Activated CD4-positive, alpha-beta T cell treated with anti-CD3 and anti-CD28 coated beads for 36 hours (primary cell): ENCODE data around the gene BABAM2. TPM values are rescaled to one million over a fixed set of nuclear protein-coding genes. Genes with fewer than 3 reads are reported as not detected.

Source experiments
- ATAC-seq: fragments of 200-7000 bp; cut with Tn5 transposase; one replicate; pipeline ENCODE4 v1.10.0; 2021; ENCODE audit warnings: mild to moderate bottlenecking, moderate library complexity
- CTCF ChIA-PET: fragments of 350-600 bp; sonication (Branson Sonifier 250); formaldehyde crosslinking; loops from one replicate; lab custom pipeline; 2021; ENCODE audit warnings: antibody characterized with exemption; lab: Charles Lee
- POLR2A ChIA-PET: fragments of 350-600 bp; sonication (Branson Sonifier 250); formaldehyde crosslinking; loops from one replicate; lab custom pipeline; 2021; ENCODE audit warnings: antibody characterized with exemption, inconsistent platforms; lab: Charles Lee
- DNase-seq: peaks from one replicate; pipeline ENCODE4 v3.0.0-alpha.2; 2020
- H3K27ac Mint-ChIP-seq: one replicate; pipeline ENCODE4 v1.8.0; 2021; ENCODE audit warnings: mixed read lengths
- H3K27me3 Mint-ChIP-seq: one replicate; pipeline ENCODE4 v1.8.0; 2021; ENCODE audit warnings: mixed read lengths
- H3K36me3 Mint-ChIP-seq: one replicate; pipeline ENCODE4 v1.8.0; 2021; ENCODE audit warnings: low read depth, mixed read lengths
- H3K4me1 Mint-ChIP-seq: one replicate; pipeline ENCODE4 v1.8.0; 2021; ENCODE audit warnings: mixed read lengths
- H3K4me3 Mint-ChIP-seq: one replicate; pipeline ENCODE4 v1.8.0; 2021; ENCODE audit warnings: mild to moderate bottlenecking, moderate library complexity, mixed read lengths
- H3K9me3 Mint-ChIP-seq: one replicate; pipeline ENCODE4 v1.8.0; 2021; ENCODE audit warnings: low read depth, mixed read lengths
- intact Hi-C, 2 experiments: fragments of 100-400 bp; cut with DNase I in 1 of 2; cut with micrococcal nuclease in 1 of 2; formaldehyde crosslinking; loops; one replicate each; pipeline versions ENCODE4 v1.14.2 to v1.15.1; 2022 to 2024; cut with DNase I, micrococcal nuclease
- total RNA-seq, 2 experiments: library from RNA; stranded (reverse); gene quantifications; one replicate each; pipeline ENCODE4 v1.2.3, GENCODE V29; 2021

Gene BABAM2
- total RNA-seq, 2 experiments from 2014 or later = 58.4 to 81.1 TPM

DNA sequence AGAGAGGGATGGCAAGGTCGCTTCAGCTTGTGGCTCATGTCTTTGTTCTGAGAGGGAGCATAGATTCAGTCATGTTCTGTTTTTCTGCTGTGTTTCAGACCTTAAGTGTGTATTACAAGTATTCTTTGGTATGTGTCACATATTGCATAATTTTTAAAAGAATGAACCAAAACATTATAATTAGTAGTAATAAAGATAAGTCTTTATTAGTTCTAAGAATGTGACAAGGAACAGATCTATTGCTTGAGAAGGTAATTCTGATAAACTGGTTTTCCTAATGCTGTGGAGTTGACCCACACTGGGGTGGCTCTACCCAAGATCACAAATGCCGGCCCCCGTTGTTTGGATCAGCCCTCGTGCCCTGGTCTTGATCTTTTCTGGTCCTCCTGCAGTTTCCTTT lies 377.9 kb downstream of the BABAM2 start:
- no peaks in the 10 kb centered on the region for H3K9me3 Mint-ChIP-seq
- ChIA-PET CTCF (interaction anchor here (0.8 kb wide), 1 partner anchor 30 kb away, joined by 3 read pairs; no protein-coding TSS in a partner anchor), POLR2A (no interaction called here)
- intact Hi-C loops = no loop called here
- peaks cover 6% of the 10 kb centered on the region for H3K36me3 Mint-ChIP-seq
- DNase-seq (no peak), ATAC-seq (no peak)
- no peak overlapping the region for H3K4me3 Mint-ChIP-seq
- no peak overlapping the region for H3K27ac Mint-ChIP-seq
- H3K27me3 Mint-ChIP-seq = no peaks in the 10 kb centered on the region
- H3K4me1 Mint-ChIP-seq = peaks cover 26% of the 10 kb centered on the region

DNA sequence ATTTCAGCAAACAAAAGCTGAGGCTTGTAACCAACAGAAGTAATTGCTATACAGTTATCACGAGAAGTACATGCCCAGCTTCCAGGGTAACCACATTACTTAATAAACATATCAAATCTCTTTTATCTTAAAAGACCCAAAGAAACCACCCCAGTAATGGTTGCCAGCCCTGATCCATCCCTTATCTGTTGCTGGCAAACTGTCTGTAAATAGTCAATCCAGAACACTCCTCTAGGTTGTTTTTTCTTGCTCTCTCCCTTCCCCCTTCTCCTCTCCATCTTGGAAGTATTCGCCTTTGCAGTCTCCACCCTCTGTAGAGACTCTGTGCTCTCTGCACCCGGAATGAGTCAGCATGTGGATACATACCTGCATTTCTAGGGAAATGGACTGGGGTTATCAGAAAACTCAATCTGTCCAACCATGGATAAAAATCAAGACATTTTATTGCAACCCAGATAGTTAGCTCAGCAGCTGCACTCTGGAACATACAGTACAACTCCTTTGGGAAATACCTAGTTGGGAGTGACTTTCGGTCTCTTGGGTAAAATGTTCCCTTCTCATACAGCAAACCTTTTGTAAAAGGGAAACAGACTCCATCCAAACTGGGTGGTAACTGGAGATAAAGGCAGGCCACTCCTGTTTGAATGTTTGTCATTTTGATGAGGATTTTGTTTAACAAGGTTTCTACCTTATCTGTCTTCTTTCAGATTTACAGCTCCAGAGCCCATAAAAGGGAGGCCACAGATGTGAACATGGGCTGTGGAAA lies 378.7 kb downstream of the BABAM2 start:
- ChIA-PET POLR2A (no interaction called here), CTCF (interaction anchor here (0.6 to 1.3 kb wide), 2 partner anchors 119 to 738 kb away, joined by 3 to 4 read pairs; no protein-coding TSS in a partner anchor)
- DNase-seq (no peak), ATAC-seq (no peak)
- no peak overlapping the region for H3K4me3 Mint-ChIP-seq
- peaks cover 29% of the 10 kb centered on the region for H3K4me1 Mint-ChIP-seq
- no peaks in the 10 kb centered on the region for H3K9me3 Mint-ChIP-seq
- H3K27ac Mint-ChIP-seq = no peak overlapping the region
- H3K27me3 Mint-ChIP-seq = no peaks in the 10 kb centered on the region
- H3K36me3 Mint-ChIP-seq = peaks cover 10% of the 10 kb centered on the region
- intact Hi-C loops = no loop called here

DNA sequence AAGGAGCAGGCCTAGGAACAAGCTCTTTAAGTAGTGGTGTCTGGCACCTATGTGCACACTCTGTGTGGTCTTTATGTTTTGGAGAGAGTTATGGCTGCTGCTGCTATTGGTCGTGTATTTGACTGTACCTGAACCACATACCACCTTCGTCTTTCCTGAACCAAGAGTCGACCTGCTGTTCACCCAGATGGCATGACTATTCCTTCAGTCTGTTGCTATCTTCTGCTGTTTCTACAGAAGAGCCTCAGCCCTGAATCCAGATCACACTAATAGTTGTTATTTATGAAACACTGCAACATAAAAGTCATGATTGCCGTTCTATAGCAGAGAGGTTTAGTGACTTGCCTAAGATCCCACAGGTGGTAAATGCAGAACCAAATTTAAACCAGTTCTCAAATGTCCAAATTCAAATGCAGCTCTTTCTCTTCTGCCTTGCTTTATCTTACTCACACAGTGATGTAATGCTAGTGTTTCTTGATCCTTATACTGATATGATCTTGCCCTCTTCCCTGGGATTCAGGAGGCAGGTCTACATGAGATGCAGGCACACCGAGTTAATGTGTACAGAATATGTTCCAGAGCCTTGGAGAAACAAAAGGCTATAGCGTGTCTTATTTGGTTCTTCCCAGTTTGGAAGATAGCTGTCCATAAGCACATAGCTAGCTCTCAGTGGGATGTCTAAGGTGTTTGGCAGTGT lies 380.1 kb downstream of the BABAM2 start:
- Mint-ChIP-seq H3K9me3 (no peaks in the 10 kb centered on the region), H3K27ac (no peak overlapping the region), H3K27me3 (no peaks in the 10 kb centered on the region), H3K36me3 (peaks cover 11% of the 10 kb centered on the region), H3K4me1 (peaks cover 43% of the 10 kb centered on the region), H3K4me3 (no peak overlapping the region)
- ChIA-PET POLR2A (interaction anchor here (0.6 kb wide), 1 partner anchor 29 kb away, joined by 4 read pairs; no protein-coding TSS in a partner anchor), CTCF (interaction anchor here (0.6 to 1.3 kb wide), 2 partner anchors 10 to 121 kb away, joined by 3 to 4 read pairs; no protein-coding TSS in a partner anchor)
- no peak for ATAC-seq
- no peak for DNase-seq
- intact Hi-C loops = loop anchor here (1.0 to 10.0 kb wide), 3 partner anchors 18 to 376 kb away; partner anchors contain the start of genes BABAM2 (in 1 of the 2) and RBKS (in 1 of the 2)

DNA sequence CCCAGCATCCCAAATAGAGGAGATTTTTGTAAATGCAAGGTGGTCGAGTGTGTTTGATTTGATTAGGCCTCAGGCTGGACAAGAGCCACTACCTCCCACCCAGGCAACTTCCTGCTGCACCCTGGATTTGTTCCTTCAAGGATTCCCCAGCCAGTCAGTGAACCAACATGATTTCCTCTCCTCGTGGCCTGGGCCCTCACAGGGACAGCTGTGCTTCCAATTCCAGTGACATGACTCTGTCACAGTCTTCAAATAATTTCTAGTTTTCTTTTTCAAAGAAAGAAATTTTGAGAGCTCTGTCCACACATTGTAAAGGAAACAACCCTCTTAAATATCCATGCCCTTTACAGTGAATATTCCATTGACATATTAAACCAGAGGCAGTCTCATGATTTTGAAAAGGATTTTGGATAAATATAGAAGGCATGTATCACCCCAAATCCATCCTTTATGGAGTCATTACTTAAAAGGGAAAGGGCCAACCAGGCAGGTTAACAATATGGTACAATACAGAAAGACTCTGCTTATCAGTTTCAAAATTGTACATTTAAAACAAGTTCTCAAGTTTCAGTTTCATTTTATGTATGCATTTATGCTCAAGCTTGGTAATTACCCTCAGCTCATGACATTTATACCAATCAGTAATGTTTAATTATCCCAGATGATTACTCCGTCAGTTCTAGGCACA lies 380.8 kb downstream of the BABAM2 start:
- no peak overlapping the region for H3K27ac Mint-ChIP-seq
- H3K4me1 Mint-ChIP-seq = peaks cover 51% of the 10 kb centered on the region
- ATAC-seq = peak; percentile 27
- POLR2A ChIA-PET = interaction anchor here (0.6 to 1.0 kb wide), 2 partner anchors 28 to 194 kb away, joined by 4 read pairs; no protein-coding TSS in a partner anchor
- intact Hi-C loops = loop anchor here (1.0 to 10.0 kb wide), 3 partner anchors 19 to 377 kb away; partner anchors contain the start of genes BABAM2 (in 1 of the 2) and RBKS (in 1 of the 2)
- no peaks in the 10 kb centered on the region for H3K9me3 Mint-ChIP-seq
- H3K27me3 Mint-ChIP-seq = no peaks in the 10 kb centered on the region
- H3K36me3 Mint-ChIP-seq = peaks cover 11% of the 10 kb centered on the region
- no peak overlapping the region for H3K4me3 Mint-ChIP-seq
- DNase-seq = no peak
- CTCF ChIA-PET = interaction anchor here (0.6 to 1.4 kb wide), 2 partner anchors 10 to 14 kb away, joined by 3 to 4 read pairs; no protein-coding TSS in a partner anchor

DNA sequence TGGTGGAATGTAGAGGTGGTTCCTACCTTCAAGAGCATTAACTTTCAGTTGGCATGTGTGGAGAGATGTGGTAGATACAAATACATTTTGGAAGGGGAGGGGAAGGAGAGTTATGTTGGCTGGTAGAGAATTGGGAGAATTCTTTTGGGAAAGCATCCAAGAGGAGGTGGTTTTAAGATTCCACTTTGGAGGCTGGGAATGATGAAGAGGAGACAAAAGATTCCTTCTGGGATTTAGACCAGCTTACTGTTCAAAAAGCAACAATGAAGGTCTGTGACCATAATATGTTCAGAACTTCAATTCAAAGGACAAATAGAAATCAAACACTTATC lies 381.4 kb downstream of the BABAM2 start:
- Mint-ChIP-seq H3K36me3 (peaks cover 11% of the 10 kb centered on the region), H3K4me3 (no peak overlapping the region), H3K4me1 (peaks cover 56% of the 10 kb centered on the region), H3K27me3 (no peaks in the 10 kb centered on the region), H3K27ac (no peak overlapping the region), H3K9me3 (no peaks in the 10 kb centered on the region)
- DNase-seq = no peak
- ChIA-PET POLR2A (interaction anchor here (1.0 kb wide), 1 partner anchor 194 kb away, joined by 4 read pairs; no protein-coding TSS in a partner anchor), CTCF (interaction anchor here (1.4 kb wide), 1 partner anchor 13 kb away, joined by 4 read pairs; no protein-coding TSS in a partner anchor)
- no peak for ATAC-seq
- intact Hi-C loops = loop anchor here (1.0 to 10.0 kb wide), 3 partner anchors 20 to 377 kb away; partner anchors contain the start of genes BABAM2 (in 1 of the 2) and RBKS (in 1 of the 2)

DNA sequence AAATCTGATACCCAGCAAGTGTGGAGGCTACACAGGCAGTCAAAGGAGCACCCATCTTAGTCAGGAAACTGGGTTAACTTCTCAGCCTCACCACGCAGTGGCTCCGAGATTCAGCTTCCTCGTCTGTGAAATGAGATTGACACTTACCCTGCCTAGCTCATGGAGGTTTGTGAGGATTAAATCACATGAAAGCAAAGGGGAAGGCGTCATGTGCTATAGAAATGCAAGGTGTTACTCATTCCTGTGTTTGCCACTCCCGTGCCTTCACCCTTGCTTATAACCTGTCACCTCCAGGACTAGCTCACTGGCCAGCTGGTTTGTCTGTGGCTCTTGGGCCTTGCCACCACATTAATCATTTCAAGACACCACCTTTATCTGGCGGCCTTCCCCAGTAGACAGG lies 383.2 kb downstream of the BABAM2 start:
- ChIA-PET POLR2A (no interaction called here), CTCF (interaction anchor here (0.6 to 0.9 kb wide), 2 partner anchors 105 to 519 kb away, joined by 4 read pairs; no protein-coding TSS in a partner anchor)
- Mint-ChIP-seq H3K27ac (no peak overlapping the region), H3K36me3 (peaks cover 16% of the 10 kb centered on the region), H3K27me3 (no peaks in the 10 kb centered on the region), H3K4me3 (no peak overlapping the region), H3K9me3 (no peaks in the 10 kb centered on the region), H3K4me1 (peaks cover 59% of the 10 kb centered on the region)
- DNase-seq = peak; percentile 17
- ATAC-seq = peak; percentile 10
- intact Hi-C loops = loop anchor here (5.0 to 10.0 kb wide), 2 partner anchors 194 to 379 kb away; partner anchors contain the start of genes BABAM2 (in 1 of the 2) and RBKS (in 1 of the 2)

DNA sequence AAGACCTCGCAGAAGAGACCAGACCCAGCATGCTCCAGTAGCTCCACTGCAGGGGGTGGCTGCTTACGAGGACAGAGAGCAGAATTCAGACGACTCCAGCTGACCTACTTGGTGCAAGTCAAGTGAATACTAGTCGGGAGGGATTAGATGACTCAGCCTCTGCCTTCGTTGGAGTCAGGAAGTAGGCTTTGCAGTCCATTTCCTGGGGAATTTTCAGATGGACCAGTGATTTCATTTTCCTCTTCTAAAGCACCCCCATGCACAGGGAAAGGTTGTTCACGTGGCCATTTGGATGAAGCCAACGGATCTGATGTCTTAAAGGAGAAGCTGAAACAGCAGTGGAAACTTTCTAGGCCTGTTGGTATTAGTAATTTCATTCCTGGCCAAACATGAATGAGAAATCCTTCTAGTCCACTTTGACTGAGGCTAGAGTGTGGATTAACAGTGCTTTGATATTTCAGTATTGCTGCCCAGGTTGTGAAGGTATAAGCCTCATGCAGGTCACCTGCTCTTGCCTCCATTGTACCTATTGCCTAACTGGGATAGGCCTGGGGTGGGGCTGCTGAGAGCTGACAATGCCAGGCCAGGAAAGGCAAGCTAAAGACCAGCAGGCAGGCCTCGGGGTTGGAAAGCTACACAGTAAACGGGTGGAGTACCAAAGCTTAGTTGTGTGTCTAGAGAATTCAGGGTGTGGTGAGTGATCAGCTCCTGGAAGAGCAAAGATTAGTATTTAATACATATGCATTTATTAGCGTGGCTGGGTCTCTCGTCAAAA lies 384.6 kb downstream of the BABAM2 start:
- H3K4me1 Mint-ChIP-seq = peaks cover 59% of the 10 kb centered on the region
- CTCF ChIA-PET = interaction anchor here (0.9 to 1.2 kb wide), 2 partner anchors 10 to 177 kb away, joined by 3 read pairs; no protein-coding TSS in a partner anchor
- H3K4me3 Mint-ChIP-seq = no peak overlapping the region

DNA sequence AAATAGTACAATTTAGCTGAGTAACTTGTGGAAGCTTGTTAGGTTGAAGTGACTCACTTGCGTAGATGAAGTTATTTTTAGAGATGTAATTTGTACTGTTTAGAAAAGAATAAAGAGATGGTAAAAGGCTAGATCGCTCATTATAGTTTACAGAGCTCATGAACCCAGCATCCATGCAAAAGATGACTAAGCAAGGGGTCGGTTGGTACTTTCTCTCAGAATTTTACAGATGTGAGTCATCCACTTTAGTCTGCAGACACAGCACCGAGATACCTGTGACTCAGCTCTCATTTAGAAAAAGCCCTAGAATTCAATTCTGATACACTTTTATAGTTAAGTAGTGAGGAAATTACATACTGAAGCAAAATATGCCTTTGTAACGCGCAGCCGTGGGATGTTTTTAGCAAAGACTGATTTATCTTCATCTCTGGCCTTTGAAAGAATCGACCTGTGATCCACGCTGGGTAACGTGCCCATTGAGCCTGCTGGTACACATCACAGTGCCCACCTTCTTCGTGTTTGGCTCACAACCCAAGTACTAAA lies 385.6 kb downstream of the BABAM2 start:
- H3K27me3 Mint-ChIP-seq = no peaks in the 10 kb centered on the region
- ChIA-PET POLR2A (interaction anchor here (0.6 to 1.0 kb wide), 3 partner anchors 350 to 386 kb away, joined by 3 to 8 read pairs (median 5); partner anchors contain the start of gene RBKS), CTCF (interaction anchor here (0.6 to 1.2 kb wide), 5 partner anchors 11 to 564 kb away, joined by 3 to 4 read pairs (median 4); no protein-coding TSS in a partner anchor)
- ATAC-seq (peak; percentile 97), DNase-seq (peak; percentile 45)
- no peak overlapping the region for H3K4me3 Mint-ChIP-seq
- peaks cover 16% of the 10 kb centered on the region for H3K36me3 Mint-ChIP-seq
- peak overlapping the region; percentile 15 for H3K27ac Mint-ChIP-seq
- H3K9me3 Mint-ChIP-seq = no peaks in the 10 kb centered on the region
- intact Hi-C loops = loop anchor here (1.0 to 10.0 kb wide), 5 partner anchors 24 to 381 kb away; partner anchors contain the start of genes BABAM2 (in 1 of the 2) and RBKS (in 1 of the 2)
- peaks cover 51% of the 10 kb centered on the region for H3K4me1 Mint-ChIP-seq

More for the DNA sequence above, 384.6 kb downstream of the BABAM2 start:
- Mint-ChIP-seq H3K9me3 (no peaks in the 10 kb centered on the region), H3K27me3 (no peaks in the 10 kb centered on the region), H3K36me3 (peaks cover 16% of the 10 kb centered on the region), H3K27ac (no peak overlapping the region)
- POLR2A ChIA-PET = interaction anchor here (0.7 kb wide), 1 partner anchor 126 kb away, joined by 3 read pairs; no protein-coding TSS in a partner anchor
- intact Hi-C loops = loop anchor here (5.0 to 10.0 kb wide), 2 partner anchors 192 to 380 kb away; partner anchors contain the start of genes BABAM2 (in 1 of the 2) and RBKS (in 1 of the 2)
- no peak for ATAC-seq
- no peak for DNase-seq

DNA sequence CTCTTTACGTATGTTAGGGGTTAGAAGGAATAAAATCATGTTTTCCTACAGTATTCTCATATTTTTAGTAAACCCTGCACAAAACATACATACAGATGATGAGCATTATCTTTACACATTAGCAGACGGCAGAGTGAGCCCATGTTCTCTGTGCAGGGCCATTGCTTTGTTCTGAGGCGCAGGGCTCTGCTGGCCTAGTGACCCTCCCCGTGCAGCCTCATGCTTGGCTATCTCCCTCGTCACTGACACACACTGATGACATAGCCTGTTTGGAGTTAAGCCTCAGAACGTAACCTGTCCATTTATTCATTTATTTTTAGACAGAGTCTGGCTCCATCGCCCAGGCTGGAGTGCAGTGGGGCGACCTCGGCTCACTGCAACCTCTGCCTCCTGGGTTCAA lies 386.3 kb downstream of the BABAM2 start:
- H3K27ac Mint-ChIP-seq = no peak overlapping the region
- DNase-seq (no peak), ATAC-seq (no peak)
- no peaks in the 10 kb centered on the region for H3K27me3 Mint-ChIP-seq
- peaks cover 15% of the 10 kb centered on the region for H3K36me3 Mint-ChIP-seq
- ChIA-PET CTCF (interaction anchor here (0.9 kb wide), 1 partner anchor 109 kb away, joined by 4 read pairs; no protein-coding TSS in a partner anchor), POLR2A (no interaction called here)
- intact Hi-C loops = loop anchor here (1.0 to 10.0 kb wide), 5 partner anchors 25 to 382 kb away; partner anchors contain the start of genes BABAM2 (in 1 of the 2) and RBKS (in 1 of the 2)
- H3K4me1 Mint-ChIP-seq = peaks cover 44% of the 10 kb centered on the region
- H3K9me3 Mint-ChIP-seq = no peaks in the 10 kb centered on the region
- H3K4me3 Mint-ChIP-seq = no peak overlapping the region
